NCI-H2107 treated with DMSO at 0.1 percent for 48 hours (cell line): ENCODE data around the gene MVB12B.
A peak's percentile ranks its signal among the peaks of the same experiment; 100 is the strongest.

Experiments used
- DNase-seq: peaks from one replicate; lab custom pipeline; 2025; ENCODE audit not compliant: unreplicated experiment; lab: John Stamatoyannopoulos, UW

Gene MVB12B

GRCh38 chr9:126424511-126424910, 97.9 kb downstream of the MVB12B start:
- peak; percentile 32 for DNase-seq

GRCh38 chr9:126428534-126429175, 102.0 kb downstream of the MVB12B start:
- peak; percentile 85 for DNase-seq

GRCh38 chr9:126429190-126429589, 102.6 kb downstream of the MVB12B start:
- peak; percentile 51 for DNase-seq

GRCh38 chr9:126430124-126430523, 103.5 kb downstream of the MVB12B start:
- peak; percentile 84 for DNase-seq

- DNase-seq = no peak
These were observed 104.6 kb downstream of the MVB12B start for GRCh38 chr9:126431077-126431742.

GRCh38 chr9:126432659-126433058, 106.0 kb downstream of the MVB12B start:
- DNase-seq = no peak

GRCh38 chr9:126435105-126435504, 108.5 kb downstream of the MVB12B start:
- DNase-seq = no peak

- DNase-seq = no peak
These were observed 109.0 kb downstream of the MVB12B start for GRCh38 chr9:126435626-126436025.

GRCh38 chr9:126436545-126437267, 110.1 kb downstream of the MVB12B start:
- peak; percentile 19 for DNase-seq

GRCh38 chr9:126437268-126437666, 110.6 kb downstream of the MVB12B start:
- DNase-seq = no peak

GRCh38 chr9:126437701-126438100, 111.1 kb downstream of the MVB12B start:
- DNase-seq = no peak

GRCh38 chr9:126438741-126439401, 112.2 kb downstream of the MVB12B start:
- no peak for DNase-seq

- no peak for DNase-seq
These were observed 112.8 kb downstream of the MVB12B start for GRCh38 chr9:126439402-126439765.

GRCh38 chr9:126439883-126440653, 113.4 kb downstream of the MVB12B start:
- DNase-seq = no peak

GRCh38 chr9:126440940-126441339, 114.3 kb downstream of the MVB12B start:
- DNase-seq = peak; percentile 49

- DNase-seq = no peak
These were observed 116.0 kb downstream of the MVB12B start for GRCh38 chr9:126442636-126443035.

- no peak for DNase-seq
These were observed 116.5 kb downstream of the MVB12B start for GRCh38 chr9:126443144-126443543.

GRCh38 chr9:126448136-126448535, 121.5 kb downstream of the MVB12B start:
- DNase-seq = no peak

GRCh38 chr9:126448865-126449577, 122.4 kb downstream of the MVB12B start:
- DNase-seq = no peak
